ENCODE results near the gene CFAP61. TPM values are rescaled to one million over a fixed set of nuclear protein-coding genes. Genes with fewer than 3 reads are reported as not detected.
A peak's percentile ranks its signal among the peaks of the same experiment; 100 is the strongest.
"Not testable (repeated sequence)": the region's sequence is repeated elsewhere in the genome, so short reads cannot be mapped to it uniquely, and the experiment has no call there.

The CFAP61 gene
- total RNA-seq, 1 donor from 2014 or later, result not detected

DNA sequence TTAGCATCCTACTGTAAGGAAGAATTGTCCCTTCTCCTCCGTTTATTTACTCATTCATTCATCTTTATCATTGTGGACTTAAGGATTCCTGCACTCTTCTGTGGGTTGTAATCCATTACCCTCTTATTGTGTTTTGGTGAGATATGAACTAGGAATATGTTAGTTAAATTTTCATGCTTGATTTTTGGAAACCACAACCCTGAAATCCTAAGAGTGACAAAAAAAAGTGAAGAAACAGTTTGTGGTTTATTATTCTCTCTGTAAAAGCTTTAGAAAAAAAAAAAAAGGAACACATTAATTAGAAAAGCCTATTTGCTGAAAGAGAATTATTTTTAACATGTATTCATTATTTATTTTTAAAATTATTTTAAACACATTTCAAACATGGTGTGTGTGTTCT lies 278.8 kb downstream of the CFAP61 start:
- no peak for ATAC-seq

DNA sequence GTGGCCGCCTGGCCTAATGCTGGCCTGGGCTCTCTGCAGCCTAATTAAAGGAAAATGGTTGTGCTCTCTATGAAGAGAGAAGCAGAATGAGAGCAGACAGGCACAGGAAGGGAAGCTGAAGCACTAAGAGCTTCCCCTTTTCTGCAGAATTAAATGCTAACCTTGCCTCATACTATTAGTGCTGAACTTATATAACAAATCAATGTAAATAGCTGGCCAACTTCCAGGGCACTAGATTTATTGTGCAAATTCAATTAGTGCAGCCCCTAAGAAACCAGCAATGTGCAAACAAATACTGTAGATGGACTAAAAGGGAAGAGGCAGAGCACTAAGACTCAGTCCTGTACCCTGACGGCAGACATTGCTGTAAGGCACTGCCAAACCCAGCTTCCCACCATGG lies 279.5 kb downstream of the CFAP61 start:
- ATAC-seq, result no peak

DNA sequence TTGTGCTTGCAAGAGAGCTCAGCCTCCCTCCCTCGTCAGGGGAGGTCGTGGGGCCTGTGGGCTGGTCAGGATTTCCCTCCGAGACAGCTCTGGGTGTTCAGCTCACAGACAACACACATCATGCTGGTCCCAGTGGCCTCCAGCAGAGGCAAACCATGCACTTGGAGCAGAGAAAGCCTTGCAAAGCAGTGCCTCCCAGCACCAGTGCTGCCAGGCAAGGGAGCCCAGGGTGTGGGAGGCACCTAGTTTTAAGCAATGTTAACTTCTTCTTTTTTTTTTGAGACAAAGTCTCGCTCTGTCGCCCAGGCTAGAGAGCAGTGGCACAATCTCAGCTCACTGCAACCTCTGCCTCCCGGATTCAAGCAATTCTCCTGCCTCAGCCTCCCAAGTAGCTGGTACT lies 281.5 kb downstream of the CFAP61 start:
- no peak for ATAC-seq

DNA sequence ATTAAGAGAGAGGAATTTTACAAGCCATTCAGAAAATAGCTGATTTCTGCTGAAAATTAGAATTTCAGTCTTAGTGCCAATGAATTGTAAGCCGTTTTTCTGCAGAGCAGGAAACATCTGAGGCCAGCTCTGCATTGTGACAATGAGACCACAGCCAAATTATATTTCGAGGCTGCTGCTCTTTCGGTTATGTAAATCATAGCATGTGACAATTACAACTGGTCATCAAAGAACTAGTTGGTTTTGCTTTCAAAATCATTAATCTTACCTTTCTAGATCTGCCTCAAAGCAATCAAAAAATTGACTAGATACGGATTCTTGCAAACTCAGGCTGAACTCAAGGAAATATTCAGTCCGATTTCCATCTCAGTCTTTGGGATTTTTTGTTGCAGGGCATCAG lies 282.2 kb downstream of the CFAP61 start:
- no peak for ATAC-seq

DNA sequence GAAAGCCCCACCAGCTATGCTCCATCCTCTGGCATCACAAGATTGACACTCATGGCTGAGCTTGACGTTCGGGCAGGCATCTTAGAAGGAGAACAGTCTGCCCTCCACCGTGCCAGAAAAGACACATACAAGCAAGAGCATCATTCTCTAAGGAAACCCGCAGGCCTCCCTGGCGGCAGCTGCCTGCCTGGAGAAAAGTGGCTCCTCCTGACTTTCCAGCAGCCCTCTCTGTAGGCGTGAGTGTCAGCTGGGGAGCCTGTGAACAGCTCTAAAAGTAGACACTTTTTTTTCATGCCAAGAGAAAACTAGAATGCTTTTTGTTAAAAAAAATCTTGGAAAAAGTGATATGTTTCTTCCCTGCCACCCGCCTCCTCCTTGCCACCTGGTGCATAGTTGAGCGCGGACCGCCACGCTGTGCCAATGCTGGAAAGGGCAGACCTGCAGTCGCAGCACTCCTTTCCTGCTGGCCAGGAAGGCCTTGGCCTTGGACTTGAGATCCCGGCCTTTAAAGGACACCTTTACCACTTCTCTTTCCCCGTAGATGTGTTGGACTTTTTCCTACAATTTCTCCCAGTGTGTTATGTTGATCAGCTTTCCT lies 285.9 kb downstream of the CFAP61 start:
- no peak for ATAC-seq

DNA sequence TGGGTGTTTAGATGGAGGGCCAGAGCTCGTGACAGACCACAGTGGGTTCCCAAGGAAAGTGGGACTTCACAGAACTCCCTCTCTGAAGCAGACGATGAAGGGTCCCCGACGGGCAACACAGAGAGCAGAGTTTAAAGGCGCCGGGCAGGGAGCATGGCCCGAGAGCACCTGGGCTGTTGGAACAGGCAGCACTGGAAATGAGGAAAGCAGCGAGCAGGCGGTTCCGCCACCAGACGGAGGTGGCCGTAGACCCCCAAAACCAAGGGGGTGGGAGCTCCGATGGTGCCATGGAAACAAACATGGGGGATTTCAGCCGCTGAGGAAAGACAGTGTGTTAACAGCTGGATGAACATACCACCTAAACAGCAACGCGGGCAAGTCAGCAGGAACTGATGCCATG lies 288.1 kb downstream of the CFAP61 start:
- no peak for ATAC-seq

DNA sequence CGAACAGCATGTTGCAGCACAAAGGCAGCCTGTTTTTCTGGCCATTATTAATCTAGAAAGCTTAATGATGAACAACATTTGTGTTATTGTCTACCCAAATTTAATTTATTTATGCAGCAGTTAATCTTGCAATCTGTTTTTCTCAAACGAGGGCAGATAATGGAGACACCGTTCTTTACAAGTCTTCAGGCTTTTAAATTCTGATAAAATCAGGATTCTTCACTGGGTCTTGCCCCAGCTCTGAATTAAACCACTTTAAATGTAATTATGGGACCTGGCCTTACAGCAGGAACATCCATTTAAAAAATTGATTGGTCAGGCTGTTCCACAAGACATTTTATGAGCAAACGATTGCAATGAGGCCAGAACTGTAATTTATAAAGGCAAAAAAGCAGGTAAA lies 289.0 kb downstream of the CFAP61 start:
- ATAC-seq, result no peak

DNA sequence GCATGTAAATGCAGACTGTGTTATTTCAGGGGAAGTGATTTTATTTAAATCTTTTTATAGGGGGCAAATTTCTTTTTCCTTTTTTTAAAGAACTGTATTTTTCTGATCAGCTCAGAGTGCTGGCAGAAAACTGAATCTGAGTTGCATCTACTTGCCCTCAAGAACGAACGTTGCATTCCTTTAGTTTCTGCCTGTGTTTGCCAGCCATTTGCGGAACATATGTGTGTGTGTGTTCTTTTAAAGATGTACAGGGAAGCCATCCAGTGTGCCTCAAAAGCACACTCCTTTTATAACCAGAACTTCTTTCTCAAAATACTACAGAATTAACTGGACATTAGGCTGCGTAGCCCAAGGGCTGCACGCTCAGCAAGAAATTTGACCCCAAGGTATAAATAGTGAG lies 289.7 kb downstream of the CFAP61 start:
- ATAC-seq, result no peak

DNA sequence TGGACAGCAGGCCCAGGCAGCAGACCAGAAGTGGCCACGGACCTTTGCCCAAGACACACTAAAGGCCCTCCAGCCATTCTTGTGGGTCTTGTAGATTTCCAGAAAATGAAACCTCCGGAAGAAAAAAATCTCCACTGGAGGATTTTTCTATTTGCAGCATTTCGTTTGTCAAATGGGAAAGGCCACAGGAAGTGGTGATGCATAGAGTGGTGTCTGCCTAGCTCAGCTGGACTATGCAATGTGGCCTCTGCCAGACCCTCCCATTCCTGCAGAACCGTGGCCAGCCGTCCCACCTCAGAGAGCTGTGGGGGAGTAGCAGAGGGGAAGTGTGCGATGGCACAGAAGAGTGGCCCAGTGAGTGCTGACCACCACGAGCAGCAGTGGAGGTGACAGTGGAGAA lies 291.6 kb downstream of the CFAP61 start:
- no peak for ATAC-seq

DNA sequence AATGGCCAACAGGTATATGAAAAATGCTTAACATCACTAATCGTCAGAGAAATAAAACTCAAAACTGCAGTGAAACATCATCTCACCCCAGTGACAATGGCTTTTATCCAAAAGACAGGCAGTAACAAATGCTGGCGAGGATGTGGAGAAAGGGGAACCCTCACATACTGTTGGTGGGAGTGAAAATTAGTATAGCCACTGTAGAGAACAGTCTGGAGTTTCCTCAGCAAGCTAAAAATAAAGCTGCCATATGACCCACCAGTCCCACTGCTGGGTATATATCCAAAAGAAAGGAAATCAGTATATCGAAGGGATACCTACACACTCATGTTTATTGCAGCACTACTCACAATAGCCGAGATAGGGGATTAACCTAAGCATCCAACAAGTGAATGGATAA lies 292.1 kb downstream of the CFAP61 start:
- ATAC-seq, result no peak

DNA sequence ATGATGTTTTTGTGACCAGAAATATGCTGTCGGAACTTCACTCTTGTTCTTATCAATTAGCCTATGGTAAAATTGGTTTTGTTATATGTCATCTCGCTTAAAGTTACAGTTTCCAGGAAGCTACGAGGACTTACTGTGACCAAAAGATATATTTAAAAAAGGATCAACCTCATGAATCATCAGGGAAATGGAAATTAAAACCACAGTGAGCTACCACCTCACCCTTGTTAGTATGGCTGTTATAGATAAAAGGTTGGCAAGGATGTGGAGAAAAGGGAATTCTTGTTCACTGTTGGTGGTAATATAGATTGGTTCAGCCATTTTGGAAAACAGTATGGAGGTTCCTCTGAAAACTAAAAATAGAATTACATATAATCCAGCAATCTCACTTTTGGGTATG lies 301.2 kb downstream of the CFAP61 start:
- ATAC-seq, result no peak

DNA sequence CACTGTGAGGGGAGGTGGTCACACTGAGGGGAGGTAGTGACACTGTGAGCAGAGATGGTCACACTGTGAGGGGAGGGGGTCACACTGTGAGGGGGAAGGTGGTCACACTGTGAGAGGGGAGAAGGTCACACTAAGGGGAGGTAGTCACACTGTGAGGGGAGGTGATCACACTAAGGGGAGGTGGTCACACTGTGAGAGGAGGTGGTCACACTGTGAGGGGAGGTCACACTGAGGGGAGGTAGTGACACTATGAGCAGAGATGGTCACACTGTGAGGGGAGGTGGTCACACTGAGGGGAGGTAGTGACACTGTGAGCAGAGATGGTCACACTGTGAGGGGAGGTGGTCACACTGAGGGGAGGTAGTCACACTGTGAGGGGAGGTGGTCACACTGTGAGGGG lies 303.2 kb downstream of the CFAP61 start:
- not testable (repeated sequence) for ATAC-seq

DNA sequence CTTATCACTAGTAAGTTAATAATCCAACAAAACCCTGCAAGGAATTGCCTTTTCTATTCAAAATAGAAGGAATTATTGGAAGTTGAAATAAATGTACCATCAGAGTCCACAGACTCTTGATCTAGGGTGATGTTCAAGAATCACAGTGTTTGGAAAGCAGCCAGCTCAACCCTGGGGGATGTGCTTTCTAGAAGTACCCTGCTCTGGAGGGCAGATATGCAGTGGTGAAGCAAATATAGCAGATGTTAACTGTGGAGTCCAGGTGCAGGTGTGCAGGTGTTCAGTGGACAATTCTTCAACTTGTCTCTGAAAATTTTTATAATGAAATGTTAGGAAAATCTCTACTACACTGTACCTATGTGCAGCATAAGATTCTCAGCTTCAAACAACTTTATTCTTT lies 306.5 kb downstream of the CFAP61 start:
- no peak for ATAC-seq

DNA sequence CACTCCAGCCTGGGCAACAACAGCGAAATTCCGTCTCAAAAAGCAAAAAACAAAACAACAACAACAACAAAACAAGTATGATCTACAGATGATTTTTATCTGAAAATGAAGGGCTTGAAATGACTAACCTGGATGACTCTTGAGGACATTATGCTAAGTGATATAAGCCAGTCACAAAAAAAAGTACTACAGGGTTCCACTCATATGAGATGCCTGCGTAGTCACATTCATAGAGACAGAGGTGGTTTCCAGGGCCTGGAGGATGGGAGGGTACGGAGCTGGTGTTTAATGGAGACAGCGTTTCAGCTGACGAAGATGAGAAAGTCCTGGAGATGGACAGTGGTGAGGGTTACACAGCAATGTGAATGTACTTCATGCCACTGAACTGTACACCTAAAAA lies 307.3 kb downstream of the CFAP61 start:
- ATAC-seq, result no peak

DNA sequence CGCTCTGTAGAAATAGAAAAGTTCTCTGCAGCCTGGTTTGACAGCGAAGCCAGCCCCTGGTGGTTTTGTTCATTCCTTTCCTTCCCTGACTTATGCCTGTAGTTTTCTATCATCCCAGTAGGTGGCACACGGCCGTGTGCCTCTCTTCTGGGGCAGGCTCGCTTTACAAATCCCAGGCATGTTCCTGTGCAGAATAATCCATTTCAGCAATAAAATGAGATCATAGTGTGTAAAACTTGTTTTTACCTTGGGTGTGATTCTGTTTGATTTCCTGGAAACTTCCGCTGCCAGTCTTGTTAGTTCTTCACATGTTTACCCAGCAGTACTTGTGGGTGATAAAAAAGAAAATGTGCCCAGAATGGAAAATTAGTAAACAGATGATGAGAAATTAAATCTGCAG lies 308.1 kb downstream of the CFAP61 start:
- peak; percentile 83 for ATAC-seq

DNA sequence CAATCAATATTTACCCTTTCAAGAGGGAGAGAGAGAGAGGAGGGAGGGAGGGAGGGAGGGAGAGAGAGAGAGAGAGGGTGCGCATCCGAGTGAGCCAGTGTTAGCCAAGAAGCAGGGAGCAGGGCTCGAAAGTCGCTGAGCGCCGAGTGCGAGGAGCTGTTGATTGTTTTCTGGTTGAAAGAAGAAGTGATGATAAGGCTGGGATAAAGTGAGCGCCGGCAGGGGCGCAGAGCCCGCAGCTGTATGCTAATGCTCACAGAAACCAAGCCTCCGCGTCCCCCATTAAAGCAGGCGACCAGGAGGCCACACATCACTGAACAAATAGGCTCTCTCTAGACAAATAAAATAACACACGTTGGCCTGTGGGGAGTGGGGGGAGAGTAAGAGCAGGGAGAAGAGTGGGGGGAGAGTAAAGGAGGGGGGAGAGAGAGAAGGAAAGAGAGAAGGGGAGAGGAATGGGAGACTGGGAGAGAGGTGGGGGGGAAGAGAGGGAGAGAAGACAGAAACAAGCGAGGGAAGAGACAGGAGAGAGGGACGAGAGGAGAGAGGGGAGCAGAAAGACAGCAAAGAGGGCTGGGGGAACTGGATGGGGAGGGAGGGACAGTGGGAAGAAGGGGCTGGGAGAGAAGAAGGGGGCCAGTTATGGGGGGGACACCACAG lies 310.6 kb downstream of the CFAP61 start:
- no peak for ATAC-seq

DNA sequence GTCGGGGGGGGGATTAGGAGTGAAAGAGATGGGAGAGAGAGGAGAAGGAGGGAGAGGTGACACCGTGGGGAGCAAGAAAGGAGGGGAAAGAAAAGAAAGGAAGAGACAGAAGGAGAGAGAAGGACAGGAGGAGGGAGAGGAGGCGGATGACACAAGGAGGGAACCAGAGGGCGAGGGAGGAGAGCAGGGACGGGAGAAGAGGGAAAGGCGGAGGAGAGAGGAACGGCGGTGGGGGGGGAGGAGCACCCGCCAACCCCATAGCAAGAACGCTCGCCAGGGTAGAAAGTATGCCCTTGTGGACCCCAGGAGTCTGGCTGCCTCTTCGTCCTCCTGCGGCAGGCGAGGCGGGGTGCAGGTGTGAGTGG lies 311.1 kb downstream of the CFAP61 start:
- no peak for ATAC-seq

DNA sequence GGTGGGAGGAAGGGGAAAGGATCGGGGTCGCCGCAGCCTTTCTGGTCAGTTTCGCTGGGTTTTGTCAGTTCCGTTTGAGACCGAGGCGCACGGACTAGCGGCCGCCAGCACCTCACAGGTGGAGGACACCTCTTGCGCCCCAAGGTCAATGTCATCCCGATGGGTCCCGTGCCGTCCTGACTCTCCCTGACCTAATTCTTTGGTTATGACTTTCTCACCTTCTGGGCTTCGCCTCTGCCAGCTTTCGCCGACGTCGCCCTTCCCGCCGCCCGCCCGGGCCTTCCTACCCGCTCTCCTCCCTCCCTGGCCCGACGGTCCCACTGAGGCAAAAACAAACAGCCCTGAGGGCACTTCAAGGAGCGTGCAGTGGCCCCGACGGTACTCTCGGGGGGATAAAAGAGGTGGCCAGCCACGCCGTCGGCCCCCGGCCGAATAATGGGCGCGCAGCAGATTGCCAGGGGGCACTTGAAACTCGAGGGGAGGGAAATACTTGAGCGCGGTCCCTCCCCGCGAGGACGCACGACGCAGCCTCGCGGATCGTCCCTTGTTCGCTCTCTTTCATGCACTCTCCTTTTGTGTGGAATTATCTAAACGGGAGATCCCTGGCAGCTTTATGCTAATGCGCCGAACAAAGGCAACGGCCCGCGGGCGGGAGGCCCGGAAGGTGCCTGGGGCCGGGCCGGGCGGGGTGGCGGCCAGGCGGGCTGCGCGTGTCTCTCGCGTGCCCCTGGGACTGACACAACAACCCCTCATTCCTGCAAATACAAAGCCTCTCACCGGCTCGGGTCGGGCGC lies 311.7 kb downstream of the CFAP61 start:
- no peak for ATAC-seq

DNA sequence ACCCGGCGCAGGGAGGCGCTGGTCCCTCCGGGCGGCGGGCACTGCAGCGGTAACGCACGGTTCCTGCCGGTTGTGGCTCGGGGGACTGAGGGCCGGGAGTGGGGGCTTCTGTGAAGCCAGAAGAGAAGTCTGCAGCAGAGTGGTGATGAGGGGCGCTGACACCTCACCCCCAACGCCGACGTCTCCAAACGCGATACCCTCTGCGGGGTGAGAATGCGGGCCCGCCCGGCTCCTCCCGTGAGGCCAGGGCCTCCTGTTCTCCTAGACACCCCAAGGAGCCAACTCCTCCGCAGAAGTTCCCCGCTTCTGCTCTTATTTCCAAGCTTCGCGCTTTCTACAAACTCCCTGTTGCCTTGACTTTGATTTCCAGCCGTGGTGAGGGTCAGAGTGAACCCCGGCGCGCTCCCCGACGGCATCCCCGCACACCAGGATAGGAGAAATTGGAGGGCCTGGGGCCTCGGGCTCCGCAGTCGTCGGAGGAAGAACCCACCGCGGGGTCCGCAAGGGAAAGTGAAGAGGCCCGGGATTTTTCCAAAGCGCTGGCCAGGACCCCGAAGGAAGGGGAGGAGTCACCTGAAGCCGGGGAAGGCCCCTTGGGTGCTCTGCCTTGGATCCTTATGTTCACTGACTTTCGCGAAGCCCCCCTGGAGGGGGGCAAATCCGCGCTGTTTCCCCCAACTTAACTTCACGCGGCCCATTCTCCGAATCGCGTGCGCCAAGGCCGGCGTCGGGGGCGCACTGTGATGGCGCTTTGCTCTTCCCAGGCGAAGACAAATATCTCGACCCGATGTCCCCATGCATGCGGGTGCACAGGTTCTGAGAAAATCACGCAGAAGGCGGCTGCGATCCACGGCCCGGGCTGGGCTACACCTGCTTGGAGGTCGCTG lies 312.5 kb downstream of the CFAP61 start:
- no peak for ATAC-seq

DNA sequence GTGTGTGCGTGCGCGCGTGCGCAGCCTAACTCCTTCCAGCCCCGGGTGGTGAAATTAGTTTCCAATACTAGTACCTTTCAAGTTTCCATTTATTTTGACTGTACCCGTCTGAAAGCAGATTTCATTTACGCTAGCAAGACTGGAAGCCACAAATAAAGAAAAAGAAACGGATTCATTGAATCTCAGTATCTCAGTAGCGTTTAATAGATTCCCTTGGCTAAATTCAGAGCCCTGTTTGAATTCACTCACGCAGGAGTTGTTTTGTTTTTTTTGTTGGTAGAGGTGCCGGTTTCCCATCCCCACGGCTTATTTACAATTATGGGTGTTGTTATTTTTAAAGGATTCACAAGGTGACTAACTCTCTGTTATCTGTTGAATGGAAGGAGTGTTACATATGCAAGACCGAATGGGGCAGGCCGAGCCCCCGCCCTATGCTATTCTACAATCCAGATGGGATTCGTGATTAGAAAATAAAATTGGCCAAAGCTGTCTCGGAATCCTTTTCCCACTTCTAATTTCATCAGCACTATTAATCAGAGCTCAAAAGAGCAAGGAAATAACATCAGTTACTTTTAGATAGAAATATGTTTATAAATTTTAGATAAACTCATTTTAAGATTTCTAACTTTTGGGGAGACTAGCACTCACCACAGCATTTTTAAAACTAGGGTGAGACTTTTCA lies 313.3 kb downstream of the CFAP61 start:
- ATAC-seq, result no peak

DNA sequence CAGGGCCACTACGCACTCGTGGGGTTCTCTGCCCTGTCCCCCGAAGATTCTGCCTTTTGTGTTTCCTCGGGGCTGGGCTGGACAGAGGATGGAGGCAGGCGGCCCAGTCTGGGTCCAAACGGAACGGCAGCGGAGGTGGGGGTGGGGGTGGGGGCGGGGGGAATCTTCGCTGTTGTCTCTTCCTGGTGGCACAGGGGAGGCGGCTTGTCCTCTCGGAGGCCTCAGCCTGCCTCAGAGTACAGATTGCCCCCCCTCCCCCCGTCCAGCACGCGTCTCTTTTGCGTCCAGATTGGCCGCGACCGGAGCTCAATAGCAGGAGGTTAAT lies 314.2 kb downstream of the CFAP61 start:
- ATAC-seq, result no peak

DNA sequence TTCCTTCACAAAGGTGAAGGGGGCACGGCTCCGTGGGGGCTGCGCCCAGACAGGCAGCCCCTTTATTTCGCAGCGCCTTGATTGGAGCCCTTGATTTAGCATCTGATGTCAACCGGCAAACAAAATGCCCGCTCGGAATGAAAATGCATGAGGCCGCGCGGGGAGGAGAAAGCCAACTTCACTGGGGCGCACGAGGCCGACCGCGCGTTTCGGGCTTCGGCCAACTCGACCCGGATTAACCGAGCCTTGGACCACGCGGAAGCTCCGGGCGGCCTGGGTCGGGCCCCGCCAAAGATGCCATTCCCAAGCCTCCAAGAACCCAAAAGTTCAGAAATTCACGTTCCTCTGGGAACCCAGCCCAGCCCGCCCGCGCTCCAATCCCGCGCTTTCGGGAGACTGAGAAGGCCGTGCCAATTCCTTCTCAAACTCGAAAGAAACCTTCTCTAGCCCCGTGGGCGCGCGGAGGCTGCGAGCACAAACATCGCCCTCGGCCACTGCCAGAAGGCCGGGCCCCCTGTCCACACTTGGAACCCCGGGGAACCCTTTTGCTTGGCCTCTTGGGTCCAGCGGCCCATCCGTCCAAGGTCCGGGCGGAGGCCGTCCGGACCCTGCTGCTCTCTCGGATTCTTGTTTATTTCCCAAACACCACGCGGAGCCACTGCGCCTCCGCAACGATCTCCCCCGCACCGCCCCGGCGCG lies 314.7 kb downstream of the CFAP61 start:
- no peak for ATAC-seq
